GM12874 (cell line): ENCODE measurements around the gene C1orf21.

Experiments
- TF ChIP-seq, protein P1 (sequence below): IDR thresholded peaks from 2 replicates; pipeline ENCODE4 v1.5.1; 2011; ENCODE audit warnings: low read depth, mild to moderate bottlenecking, control low read depth, low read length, moderate library complexity; ENCODE audit not compliant: insufficient read depth

C1orf21 gene, protein sequence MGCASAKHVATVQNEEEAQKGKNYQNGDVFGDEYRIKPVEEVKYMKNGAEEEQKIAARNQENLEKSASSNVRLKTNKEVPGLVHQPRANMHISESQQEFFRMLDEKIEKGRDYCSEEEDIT

DNA sequence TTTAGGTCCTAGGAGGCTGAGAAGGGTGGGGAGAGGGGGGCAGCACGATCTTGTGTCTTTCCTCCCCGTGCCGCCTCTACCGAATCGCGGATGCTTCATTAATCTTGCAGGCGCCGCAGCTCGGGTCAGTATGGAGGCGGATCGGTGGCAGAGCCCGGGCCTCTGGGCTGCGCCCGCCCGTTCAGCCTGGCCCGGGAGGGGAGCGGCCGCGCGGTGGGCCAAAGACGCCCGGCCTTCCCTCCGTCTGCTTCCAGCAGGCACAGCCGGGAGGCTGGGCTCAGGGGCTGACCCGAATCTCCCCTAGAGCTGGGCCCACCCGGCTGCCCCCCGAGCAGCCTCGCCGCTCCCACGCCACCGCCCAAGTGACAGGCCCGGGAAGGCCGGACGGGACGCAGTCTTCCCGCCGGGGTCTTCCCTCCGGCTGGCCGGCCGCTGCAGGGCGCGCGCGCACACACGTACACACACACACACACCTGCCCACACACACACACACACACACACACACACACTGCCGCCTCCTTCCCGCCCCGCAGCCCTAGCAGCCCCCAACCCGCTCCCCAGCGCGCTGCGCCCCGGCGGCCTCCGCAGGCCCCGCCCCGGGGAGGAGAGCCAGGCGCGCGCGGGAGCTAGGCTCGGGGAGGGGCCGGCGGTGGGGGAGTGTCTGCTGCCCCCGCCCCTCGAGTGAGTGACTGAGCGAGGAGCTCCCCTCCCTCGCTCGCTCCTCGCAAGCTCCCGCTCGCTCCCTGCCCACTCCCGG lies at the start of gene C1orf21:
Gene C1orf21 (plus strand): TSS at position 718 of the 757 bp plus-strand sequence. CDS start 90,481 bp downstream, outside the sequence.
- TF ChIP-seq, protein P1, sequence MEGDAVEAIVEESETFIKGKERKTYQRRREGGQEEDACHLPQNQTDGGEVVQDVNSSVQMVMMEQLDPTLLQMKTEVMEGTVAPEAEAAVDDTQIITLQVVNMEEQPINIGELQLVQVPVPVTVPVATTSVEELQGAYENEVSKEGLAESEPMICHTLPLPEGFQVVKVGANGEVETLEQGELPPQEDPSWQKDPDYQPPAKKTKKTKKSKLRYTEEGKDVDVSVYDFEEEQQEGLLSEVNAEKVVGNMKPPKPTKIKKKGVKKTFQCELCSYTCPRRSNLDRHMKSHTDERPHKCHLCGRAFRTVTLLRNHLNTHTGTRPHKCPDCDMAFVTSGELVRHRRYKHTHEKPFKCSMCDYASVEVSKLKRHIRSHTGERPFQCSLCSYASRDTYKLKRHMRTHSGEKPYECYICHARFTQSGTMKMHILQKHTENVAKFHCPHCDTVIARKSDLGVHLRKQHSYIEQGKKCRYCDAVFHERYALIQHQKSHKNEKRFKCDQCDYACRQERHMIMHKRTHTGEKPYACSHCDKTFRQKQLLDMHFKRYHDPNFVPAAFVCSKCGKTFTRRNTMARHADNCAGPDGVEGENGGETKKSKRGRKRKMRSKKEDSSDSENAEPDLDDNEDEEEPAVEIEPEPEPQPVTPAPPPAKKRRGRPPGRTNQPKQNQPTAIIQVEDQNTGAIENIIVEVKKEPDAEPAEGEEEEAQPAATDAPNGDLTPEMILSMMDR = no peak

DNA sequence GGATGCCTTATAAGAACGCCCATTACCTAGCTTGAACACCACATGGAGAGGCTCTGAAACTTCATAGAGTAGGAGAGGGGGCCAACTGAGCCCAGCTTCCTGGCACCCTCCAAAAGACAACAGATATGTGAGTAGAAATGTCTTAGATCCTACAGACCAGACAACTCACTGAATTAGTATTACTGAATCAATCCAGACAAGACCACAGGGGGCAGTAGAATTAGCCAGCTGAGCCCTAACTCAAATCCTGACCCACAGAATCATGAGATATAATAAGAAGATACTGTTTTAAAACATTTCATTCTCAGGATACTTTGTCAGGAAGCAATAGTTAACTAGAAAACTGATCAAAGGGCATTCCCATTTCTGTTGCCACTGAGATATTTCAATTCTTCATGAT lies 45.8 kb upstream of the C1orf21 start:
- TF ChIP-seq, protein P1 = no peak

DNA sequence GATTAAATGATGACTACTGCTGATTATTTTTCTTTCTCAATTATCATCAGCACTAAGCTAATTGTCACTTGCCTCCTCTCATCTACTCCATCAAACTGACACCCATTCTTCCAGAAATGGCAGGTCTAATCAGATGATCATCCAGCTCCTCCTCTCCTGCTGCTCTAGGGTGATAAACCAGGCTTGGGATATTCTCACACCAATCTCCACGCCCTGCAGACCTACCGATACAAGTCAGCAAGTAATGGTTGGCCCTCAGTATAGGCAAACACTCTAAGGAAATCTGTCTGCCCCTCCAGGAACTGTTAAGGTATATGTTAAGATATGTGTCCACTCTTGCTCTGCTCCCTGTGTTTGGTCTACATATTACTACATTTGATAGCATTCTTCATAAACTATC lies 36.3 kb upstream of the C1orf21 start:
- TF ChIP-seq, protein P1 = no peak

DNA sequence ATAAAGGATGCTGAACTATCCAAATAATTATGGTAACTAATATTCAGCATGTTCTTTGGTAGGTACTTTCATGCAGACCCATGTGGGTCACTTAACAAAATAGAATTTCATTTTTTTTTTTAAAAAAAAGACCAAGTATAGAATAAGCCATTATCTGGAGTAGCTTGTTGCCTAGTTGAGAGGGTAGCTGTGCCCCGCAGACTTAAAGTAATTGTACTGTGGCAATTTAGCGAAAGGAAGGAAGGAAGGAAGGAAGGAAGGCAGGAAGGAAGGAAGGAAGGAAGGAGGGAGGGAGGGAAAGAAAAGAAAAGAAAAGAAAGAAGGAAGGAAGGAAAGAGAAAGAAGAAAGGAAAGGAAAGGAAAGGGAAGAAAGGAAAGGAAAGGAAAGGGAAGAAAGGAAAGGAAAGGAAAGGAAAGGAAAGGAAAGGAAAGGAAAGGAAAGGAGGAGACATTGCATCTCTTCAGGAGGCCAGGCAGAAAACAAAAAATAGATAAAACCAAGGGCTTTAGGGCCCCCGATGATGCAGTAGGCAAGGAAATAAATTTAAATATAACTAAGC lies 35.3 kb upstream of the C1orf21 start:
- TF ChIP-seq, protein P1 = no peak

DNA sequence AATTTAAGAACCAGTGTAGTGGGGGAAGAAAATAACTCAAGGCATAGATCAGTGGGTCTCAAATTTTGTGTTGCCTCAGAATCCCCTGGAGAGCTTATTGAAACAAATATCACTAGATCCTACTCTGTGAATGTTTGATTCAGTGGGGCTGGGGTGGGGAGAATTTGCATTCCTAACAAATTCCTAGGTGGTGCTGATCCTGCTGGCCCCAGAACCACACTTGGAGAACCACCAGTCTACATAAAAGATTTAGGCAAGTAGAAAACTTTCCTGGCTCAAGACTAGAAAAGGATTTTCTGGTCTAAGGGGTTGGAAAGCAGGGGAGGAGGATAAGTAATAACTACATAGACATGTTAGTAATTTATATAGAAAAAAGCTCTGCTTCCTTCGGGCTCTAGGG lies 34.1 kb upstream of the C1orf21 start:
- TF ChIP-seq, protein P1 = no peak

DNA sequence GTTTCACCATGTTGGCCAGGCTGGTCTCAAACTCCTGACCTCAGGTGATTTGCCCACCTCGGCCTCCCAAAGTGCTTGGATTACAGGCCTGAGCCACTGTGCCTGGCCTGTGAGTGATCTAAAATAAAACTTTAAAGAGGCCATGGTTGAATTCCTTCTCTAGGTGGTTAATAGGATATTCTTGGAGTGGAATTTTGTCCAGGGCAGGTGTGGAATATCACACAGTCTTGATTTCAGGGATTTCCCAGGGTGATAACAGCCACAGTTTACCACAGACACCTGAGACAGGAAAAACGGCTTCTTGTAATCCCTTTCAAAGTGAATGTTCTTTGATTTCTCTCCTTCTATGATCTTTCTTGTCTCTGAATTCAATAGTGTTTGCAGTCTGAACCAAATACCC lies 32.1 kb upstream of the C1orf21 start:
- TF ChIP-seq, protein P1 = no peak

DNA sequence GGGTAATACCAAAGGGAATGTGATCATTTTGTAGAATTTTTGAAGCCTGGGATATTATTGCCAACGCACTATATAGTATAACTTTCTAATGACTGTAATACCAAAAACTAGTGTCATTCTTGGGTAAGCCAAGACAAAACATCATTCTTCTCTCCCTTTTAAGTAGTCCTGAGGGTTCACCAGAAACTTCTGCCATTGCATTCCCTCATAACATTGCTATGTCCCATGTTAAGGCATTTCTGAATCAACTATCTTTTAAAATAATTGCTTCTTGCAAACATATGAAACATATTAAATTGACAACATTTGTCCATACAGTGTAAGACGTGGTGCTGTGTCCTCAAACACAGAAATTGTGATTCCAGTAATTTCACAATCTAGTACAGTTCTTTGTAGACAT lies 29.9 kb upstream of the C1orf21 start:
- TF ChIP-seq, protein P1 = no peak
